H1 (cell line): Measurements from ENCODE around the gene NHS. TPM values are rescaled to one million over a fixed set of nuclear protein-coding genes. Genes with fewer than 3 reads are reported as not detected.

Experiments used
- CTCF ChIA-PET: fragments of 300-600 bp; sonication (Branson Sonifier 250); formaldehyde crosslinking; loops from one replicate; lab custom pipeline; 2021; ENCODE audit not compliant: partially characterized antibody; lab: Charles Lee
- POLR2A ChIA-PET: fragments of 300-600 bp; sonication (Branson Sonifier 250); formaldehyde crosslinking; loops from one replicate; lab custom pipeline; 2021; ENCODE audit warnings: inconsistent platforms; ENCODE audit not compliant: partially characterized antibody; lab: Charles Lee
- DNase-seq, 2 experiments: peaks; one replicate each; pipeline versions ENCODE4 v3.0.0 to v3.0.0-alpha.2; 2010 to 2022; ENCODE audit warnings: low spot score in 2 of 2, low read depth in 1 of 2, mixed read lengths in 1 of 2
- FAIRE-seq: peaks from 2 replicates; lab custom pipeline; 2011; peaks lifted over from hg19 to GRCh38; lab: Jason Lieb, UNC
- H2AFZ ChIP-seq: 2 replicates; pipeline ENCODE4 v1.8.1; 2012; ENCODE audit warnings: low read length, inconsistent platforms
- H2AK5ac ChIP-seq: 2 replicates; pipeline ENCODE4 v1.6.1; 2013; ENCODE audit warnings: low read depth, low read length
- H2BK120ac ChIP-seq: replicated peaks from 2 replicates; pipeline ENCODE3; 2013; ENCODE audit warnings: low read depth, low read length, inconsistent platforms
- H2BK12ac ChIP-seq: 2 replicates; pipeline ENCODE4 v1.6.1; 2013; ENCODE audit warnings: low read depth, low read length
- H2BK15ac ChIP-seq: 2 replicates; pipeline ENCODE4 v1.6.1; 2013; ENCODE audit warnings: low read length
- H2BK20ac ChIP-seq: 2 replicates; pipeline ENCODE4 v1.6.1; 2013; ENCODE audit warnings: low read length
- H2BK5ac ChIP-seq: 2 replicates; pipeline ENCODE4 v1.6.1; 2013; ENCODE audit warnings: low read depth, low read length
- H3K14ac ChIP-seq: 2 replicates; pipeline ENCODE4 v1.6.1; 2013; ENCODE audit warnings: inconsistent platforms; ENCODE audit not compliant: insufficient read length
- H3K18ac ChIP-seq: 2 replicates; pipeline ENCODE4 v1.6.1; 2013; ENCODE audit warnings: low read length; ENCODE audit errors: extremely low read depth
- H3K23ac ChIP-seq: 2 replicates; pipeline ENCODE4 v1.6.1; 2013; ENCODE audit warnings: inconsistent platforms; ENCODE audit not compliant: insufficient read length
- H3K23me2 ChIP-seq: 2 replicates; pipeline ENCODE4 v1.6.1; 2013; ENCODE audit warnings: low read depth, low read length
- H3K27ac ChIP-seq: 2 replicates; pipeline ENCODE4 v1.6.1; 2011; ENCODE audit warnings: low read depth, low read length, inconsistent platforms
- H3K27me3 ChIP-seq, 4 experiments: replicated peaks in 1 of 4; 1 replicate in 1 of 4; 2 replicates in 3 of 4; pipeline versions ENCODE4 v1.6.1 to v1.8.1; 2011 to 2013; ENCODE audit warnings: low read length in 3 of 4, mild to moderate bottlenecking in 3 of 4, inconsistent platforms in 2 of 4, mixed read lengths in 2 of 4, moderate library complexity in 1 of 4; ENCODE audit not compliant: control insufficient read depth in 3 of 4, insufficient read depth in 3 of 4; ENCODE audit errors: extremely low read depth in 1 of 4
- H3K36me3 ChIP-seq, 4 experiments: 2 replicates each; pipeline versions ENCODE4 v1.6.1 to v1.8.1; 2011 to 2013; ENCODE audit warnings: mild to moderate bottlenecking in 4 of 4, low read length in 3 of 4, moderate library complexity in 2 of 4, control low read depth in 1 of 4, inconsistent platforms in 1 of 4; ENCODE audit not compliant: insufficient read depth in 4 of 4, control insufficient read depth in 2 of 4
- H3K4ac ChIP-seq: replicated peaks from 2 replicates; pipeline ENCODE3; 2013; ENCODE audit warnings: low read length, low read depth, mixed read lengths, inconsistent platforms; ENCODE audit not compliant: insufficient read length
- H3K4me1 ChIP-seq, 4 experiments: replicated peaks in 1 of 4; 1 replicate in 1 of 4; 2 replicates in 3 of 4; pipeline versions ENCODE4 v1.6.1 to v1.8.1; 2011 to 2013; ENCODE audit warnings: low read length in 3 of 4, inconsistent platforms in 2 of 4, mixed read lengths in 1 of 4; ENCODE audit not compliant: insufficient read depth in 4 of 4, control insufficient read depth in 3 of 4
- H3K4me2 ChIP-seq, 2 experiments: 2 replicates each; pipeline versions ENCODE4 v1.6.1 to v1.8.1; 2011 to 2013; ENCODE audit warnings: low read depth in 2 of 2, low read length in 2 of 2, control low read depth in 1 of 2, inconsistent platforms in 1 of 2, mild to moderate bottlenecking in 1 of 2; ENCODE audit not compliant: insufficient read depth in 1 of 2
- H3K4me3 ChIP-seq, 4 experiments: fragments of 200-600, 300-600 bp in 1 of 4; sonication (generic), shearing (Covaris generic), sonication (Bioruptor Twin) in 1 of 4; 2 replicates each; pipeline versions ENCODE4 v1.5.1 to v1.8.1; 2011 to 2016; ENCODE audit warnings: low read length in 4 of 4, low read depth in 3 of 4, control low read depth in 2 of 4, inconsistent platforms in 2 of 4, mild to moderate bottlenecking in 2 of 4, mixed read lengths in 1 of 4, moderate library complexity in 1 of 4; ENCODE audit not compliant: insufficient read depth in 2 of 4; ENCODE audit errors: extremely low read depth in 1 of 4
- H3K56ac ChIP-seq: replicated peaks from 2 replicates; pipeline ENCODE3; 2013; ENCODE audit warnings: low read depth, mild to moderate bottlenecking, mixed read lengths, low read length, inconsistent platforms; ENCODE audit not compliant: insufficient read length
- H3K79me1 ChIP-seq: 2 replicates; pipeline ENCODE4 v1.6.1; 2013; ENCODE audit warnings: low read depth, low read length, control low read depth
- H3K79me2 ChIP-seq, 2 experiments: 2 replicates each; pipeline versions ENCODE4 v1.6.1 to v1.8.1; 2012 to 2013; ENCODE audit warnings: low read length in 2 of 2, mild to moderate bottlenecking in 2 of 2, inconsistent platforms in 1 of 2; ENCODE audit not compliant: insufficient read depth in 2 of 2, control insufficient read depth in 1 of 2
- H3K9ac ChIP-seq, 4 experiments: replicated peaks in 1 of 4; 1 replicate in 1 of 4; 2 replicates in 3 of 4; pipeline versions ENCODE4 v1.6.1 to v1.8.1; 2011 to 2013; ENCODE audit warnings: low read depth in 3 of 4, low read length in 3 of 4, control low read depth in 2 of 4, mild to moderate bottlenecking in 2 of 4, moderate library complexity in 2 of 4, inconsistent platforms in 1 of 4; ENCODE audit errors: extremely low read depth in 1 of 4
- H3K9me3 ChIP-seq, 2 experiments: 2 replicates each; pipeline versions ENCODE4 v1.6.1 to v1.8.1; 2012 to 2013; ENCODE audit warnings: mild to moderate bottlenecking in 2 of 2, moderate library complexity in 2 of 2, control low read depth in 1 of 2, inconsistent platforms in 1 of 2, low read depth in 1 of 2, low read length in 1 of 2, mixed read lengths in 1 of 2; ENCODE audit not compliant: insufficient read depth in 2 of 2
- H4K20me1 ChIP-seq, 2 experiments: replicated peaks in 1 of 2; 2 replicates each; pipeline versions ENCODE3 to v1.8.1; 2011 to 2013; ENCODE audit warnings: inconsistent platforms in 2 of 2, low read length in 2 of 2, mild to moderate bottlenecking in 1 of 2; ENCODE audit not compliant: insufficient read depth in 2 of 2, control insufficient read depth in 1 of 2
- H4K5ac ChIP-seq: 2 replicates; pipeline ENCODE4 v1.6.1; 2013; ENCODE audit warnings: low read length, low read depth, mixed read lengths, inconsistent platforms; ENCODE audit not compliant: insufficient read length
- H4K8ac ChIP-seq: 2 replicates; pipeline ENCODE4 v1.8.0; 2013; ENCODE audit warnings: mild to moderate bottlenecking, moderate library complexity, low read length, inconsistent platforms; ENCODE audit not compliant: insufficient read depth; ENCODE audit errors: extremely low read depth
- H4K91ac ChIP-seq: replicated peaks from 2 replicates; pipeline ENCODE3; 2013; ENCODE audit warnings: low read length, mixed read lengths, inconsistent platforms; ENCODE audit not compliant: insufficient read length
- RAD21 ChIP-seq, 2 experiments: IDR thresholded peaks in 1 of 2; conservative IDR thresholded peaks in 1 of 2; 2 replicates each; pipeline ENCODE4 v1.6.1; 2011; ENCODE audit warnings: low read depth in 2 of 2, low read length in 2 of 2, improper control_type of control experiment in 1 of 2, inconsistent platforms in 1 of 2, mild to moderate bottlenecking in 1 of 2, moderate library complexity in 1 of 2
- TAF1 ChIP-seq: IDR thresholded peaks from 2 replicates; pipeline ENCODE4 v1.6.1; 2011; ENCODE audit warnings: mild to moderate bottlenecking, low read depth, low read length
- WGBS, 2 experiments: shearing (Covaris generic) in 1 of 2; methylation state at CpG; one replicate each; pipeline versions ENCODE4 v1.1.6 to v1.1.7; 2013 to 2015; ENCODE audit warnings: low lambda C conversion rate in 2 of 2, mixed read lengths in 2 of 2, inconsistent platforms in 1 of 2, low coverage in 1 of 2, missing lambda C conversion rate in 1 of 2; ENCODE audit not compliant: insufficient replicate concordance in 2 of 2, insufficient coverage in 1 of 2, insufficient read length in 1 of 2; ENCODE audit errors: extremely low coverage in 1 of 2, missing lambda C conversion rate in 1 of 2; 5-methylcytosine and 5-hydroxymethylcytosine counted together
- polyA plus RNA-seq, 7 experiments: library from polyadenylated mRNA; depleted of rRNA in 3 of 7; stranded (reverse) in 5 of 7; unstranded in 2 of 7; fragments of >200 nt in 5 of 7; fragments of 200-250 nt in 2 of 7; gene quantifications; 1 replicate in 5 of 7; 2 replicates in 1 of 7; 4 replicates in 1 of 7; pipeline versions ENCODE4 v1.2.1 to v1.2.3, GENCODE V29; 2011 to 2013; ENCODE audit warnings: missing spikeins in 2 of 7, mixed read lengths in 2 of 7
- total RNA-seq: library from RNA; stranded (reverse); fragmentation: NEBNext Ultra II Directional; extraction: Animal tissue kit (Norgen Biotek cat#: 25700); gene quantifications from 2 replicates; pipeline ENCODE4 v1.2.1, GENCODE V29; 2021

Gene NHS
- total and polyA plus RNA-seq, 2 of the 8 experiments (the other 6 are each of a cell fraction or from before 2014, with no cell fraction given), result 2.2 to 6.7 TPM

- no peak for FAIRE-seq
- no peak overlapping the region for H3K23ac ChIP-seq
- H4K91ac ChIP-seq, result no peak overlapping the region
- no peak overlapping the region for H2BK20ac ChIP-seq
- H3K27ac ChIP-seq, result no peak overlapping the region
- ChIA-PET CTCF (interaction anchor here (1.4 kb wide), 1 partner anchor 14 kb away, joined by 3 read pairs; no protein-coding TSS in a partner anchor), POLR2A (no interaction called here)
- no peak overlapping the region for H2BK15ac ChIP-seq
- no peaks in the 10 kb centered on the region for H3K79me2 ChIP-seq
- no peak overlapping the region for H2AK5ac ChIP-seq
- H3K56ac ChIP-seq, result no peak overlapping the region
- H2BK120ac ChIP-seq, result no peak overlapping the region
- H3K23me2 ChIP-seq, result no peaks in the 10 kb centered on the region
- H3K27me3 ChIP-seq, result no peaks in the 10 kb centered on the region
- no peak overlapping the region for H2BK5ac ChIP-seq
- WGBS, 2 experiments, result 93% methylated on average over 4 of the region's 5 CpGs; no CpG with 5 or more reads in 1 of the 2 experiments
- H3K4me3 ChIP-seq, result no peak overlapping the region
- no peak for TF ChIP-seq TAF1
- no peak for TF ChIP-seq RAD21 (IDR thresholded peaks at IDR 0.05 in 1 of 2, conservative IDR thresholded peaks at IDR 0.05 in 1 of 2; ENCODE audit: low read depth in 2 of 2, low read length in 2 of 2)
- TF ChIP-seq, all 59 proteins: peak for 0
- Histone ChIP-seq H2BK12ac (no peak overlapping the region), H2AFZ (no peak overlapping the region), H3K18ac (no peak overlapping the region), H4K5ac (no peak overlapping the region), H3K14ac (no peak overlapping the region), H3K9ac (no peak overlapping the region), H3K36me3 (no peaks in the 10 kb centered on the region), H3K4me1 (peaks cover 0 to 3% (median 1%) of the 10 kb centered on the region in 4 experiments; a peak in 3 of 7 replicates), H3K79me1 (no peaks in the 10 kb centered on the region), H4K8ac (no peak overlapping the region), H3K4ac (no peak overlapping the region), H3K4me2 (no peak overlapping the region), H4K20me1 (no peaks in the 10 kb centered on the region), H3K9me3 (no peaks in the 10 kb centered on the region)
- DNase-seq, result no peak
Measured at GRCh38 chrX:17485391-17485790, 110.4 kb downstream of the NHS start.
